Heart right ventricle (tissue), 16 donors: ENCODE results near the gene ADAMTS12. TPM values are rescaled to one million over a fixed set of nuclear protein-coding genes. Genes with fewer than 3 reads are reported as not detected.

Experiments used
- ATAC-seq, 8 donors: fragments of 200-7000 bp; cut with Tn5 transposase; one replicate each; pipeline ENCODE4 v1.9.1; 2020; ENCODE audit warnings: mild to moderate bottlenecking in 8 of 8, moderate library complexity in 8 of 8, moderate number of reproducible peaks in 1 of 8
- DNase-seq, 2 donors: peaks; one replicate each; pipeline ENCODE4 v3.0.0-alpha.2; 2020
- H3K27ac ChIP-seq, 10 donors: fragments of 200-600 bp; sonication (generic) in 2 of 10; one replicate each; pipeline versions ENCODE4 v1.5.0 to v1.8.0; 2020 to 2022; ENCODE audit warnings: mild to moderate bottlenecking in 3 of 10
- H3K27me3 ChIP-seq, 7 donors: fragments of 200-600 bp; one replicate each; pipeline ENCODE4 v1.8.0; 2021 to 2022; ENCODE audit warnings: mild to moderate bottlenecking in 2 of 7
- H3K36me3 ChIP-seq, 9 donors: fragments of 200-600 bp; sonication (generic) in 1 of 9; one replicate each; pipeline versions ENCODE4 v1.5.0 to v1.8.0; 2020 to 2022; ENCODE audit warnings: mild to moderate bottlenecking in 2 of 9
- H3K4me1 ChIP-seq, 9 donors: fragments of 200-600 bp; sonication (generic) in 1 of 9; one replicate each; pipeline versions ENCODE4 v1.5.0 to v1.8.0; 2020 to 2022; ENCODE audit warnings: mild to moderate bottlenecking in 4 of 9
- H3K4me3 ChIP-seq, 10 donors: fragments of 200-600 bp; sonication (generic) in 2 of 10; one replicate each; pipeline versions ENCODE4 v1.5.0 to v1.8.0; 2020 to 2022; ENCODE audit warnings: mild to moderate bottlenecking in 7 of 10, moderate library complexity in 2 of 10
- H3K9me3 ChIP-seq, 11 donors: fragments of 200-600 bp in 10 of 11; sonication (generic) in 2 of 11; one replicate each; pipeline versions ENCODE4 v1.5.0 to v1.8.0; 2013 to 2022; ENCODE audit warnings: mild to moderate bottlenecking in 2 of 11, control low read depth in 1 of 11, moderate library complexity in 1 of 11
- WGBS, 2 donors: extraction: QIAGEN DNeasy Blood & Tissue Kit; methylation state at CpG; one replicate each; pipeline ENCODE4 v1.1.7; 2013; ENCODE audit warnings: inconsistent platforms in 1 of 2; 5-methylcytosine and 5-hydroxymethylcytosine counted together
- intact Hi-C, 10 donors: fragments of 100-400 bp; cut with DNase I; formaldehyde crosslinking; loops; one replicate each; pipeline versions ENCODE4 v1.11.1 to v1.14.2; 2022
- polyA plus RNA-seq, 2 donors: library from polyadenylated mRNA; stranded (reverse); fragments of 200-250 nt; gene quantifications; one replicate each; pipeline ENCODE4 v1.2.3, GENCODE V29; 2013
- total RNA-seq, 10 donors: library from RNA; stranded (reverse); fragmentation: NEBNext Ultra II Directional in 3 of 10; extraction: Animal tissue kit (Norgen Biotek cat#: 25700) in 3 of 10; gene quantifications; one replicate each; pipeline versions ENCODE4 v1.2.1 to v1.2.4, GENCODE V29; 2021 to 2023
- TF ChIP-seq, protein P1 (sequence below), 9 donors: fragments of 200-600 bp; sonication (generic) in 2 of 9; IDR thresholded peaks; one replicate each; pipeline versions ENCODE4 v1.5.0 to v1.8.0; 2021 to 2022; ENCODE audit warnings: antibody characterized with exemption in 9 of 9, mild to moderate bottlenecking in 5 of 9, moderate library complexity in 1 of 9
- donor health status: Arrhythmogenic right ventricular cardiomyopathy.
- donor health status: ischemic (EF 13 %, LVEDD 7.1; RV severe dilation, severe dysfunction).
- donor health status: healthy with polysubstance abuse.
- donor health status: DM: no; HTN: yes; CAD: no.
- donor health status: DM: no; HTN: no; CAD: no.
- donor health status: ischemic (EF 25% LVEDD 6.9; RV normal size, moderate dysfunction).
- donor health status: ischemic (EF 25% LVEDD 5.7; RV mildly dilated, moderate dysfunction).
- donor health status: healthy.
- donor health status: DM: yes; HTN: yes; CAD: no.
- donor health status: Ischemic cardiomyopathy.
- donor health status: ischemic (EF 35%, LVEDD 5.7; RV mildly dilated, moderate dysfunction).
- donor health status: nonischemic (EF 11% LVEDD 7.7; RV severe dilation, severe dysfunction).
- donor health status: DM: yes; HTN: yes; CAD: no.
- donor health status: PGD.
- donor health status: ischemic (EF 29% LVEDD 5.4; RV normal size, mild dysfunction).
- donor health status: nonischemic (EF 23%, LVEDD 6.1; RV moderate dilation, normal function).

Gene ADAMTS12
- total and polyA plus RNA-seq, 12 donors, result 0.37 to 3.7 (median 1.3) TPM

DNA sequence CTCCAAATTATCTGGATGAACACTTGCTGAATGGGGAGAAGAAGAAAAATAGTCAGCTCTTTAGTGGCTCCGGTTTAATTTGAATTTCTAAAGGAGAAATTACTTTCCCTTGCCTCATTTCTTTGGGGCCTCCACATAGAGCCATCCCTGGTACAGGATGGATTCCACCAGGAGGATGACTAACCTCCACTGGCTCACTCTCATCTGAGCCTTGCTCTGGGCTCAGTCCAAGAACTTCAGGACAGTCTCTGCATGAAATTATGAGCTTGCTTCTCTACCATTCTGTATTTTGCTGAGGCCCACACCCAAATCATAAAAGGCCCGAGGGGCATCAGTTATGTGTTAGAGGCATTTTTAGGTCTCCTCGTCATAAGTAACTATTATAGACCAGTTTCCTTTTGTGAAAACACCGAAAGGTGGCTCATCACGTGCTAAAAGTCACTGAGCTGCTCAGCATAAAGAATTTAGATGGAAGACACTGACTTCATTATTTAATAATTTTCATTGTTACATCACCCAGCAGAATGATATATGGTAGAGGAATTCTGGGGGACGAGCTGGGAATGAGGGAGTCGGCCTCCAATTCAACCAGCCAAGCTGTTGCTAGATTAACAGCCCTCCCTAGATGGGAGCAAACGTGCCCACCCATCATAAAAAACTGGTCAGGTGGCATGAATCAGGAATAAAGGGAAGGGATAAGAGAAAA lies 228.9 kb downstream of the ADAMTS12 start:
- Histone ChIP-seq H3K27ac (no peak overlapping the region), H3K4me1 (peaks cover 0 to 8% (median 0%) of the 10 kb centered on the region in 9 donors), H3K9me3 (no peaks in the 10 kb centered on the region), H3K36me3 (peaks cover 0 to 5% (median 0%) of the 10 kb centered on the region in 9 donors), H3K4me3 (no peak overlapping the region), H3K27me3 (no peaks in the 10 kb centered on the region)
- DNase-seq, result no peak
- ATAC-seq, result no peak
- intact Hi-C loops, result no loop called here
- TF ChIP-seq, protein P1, sequence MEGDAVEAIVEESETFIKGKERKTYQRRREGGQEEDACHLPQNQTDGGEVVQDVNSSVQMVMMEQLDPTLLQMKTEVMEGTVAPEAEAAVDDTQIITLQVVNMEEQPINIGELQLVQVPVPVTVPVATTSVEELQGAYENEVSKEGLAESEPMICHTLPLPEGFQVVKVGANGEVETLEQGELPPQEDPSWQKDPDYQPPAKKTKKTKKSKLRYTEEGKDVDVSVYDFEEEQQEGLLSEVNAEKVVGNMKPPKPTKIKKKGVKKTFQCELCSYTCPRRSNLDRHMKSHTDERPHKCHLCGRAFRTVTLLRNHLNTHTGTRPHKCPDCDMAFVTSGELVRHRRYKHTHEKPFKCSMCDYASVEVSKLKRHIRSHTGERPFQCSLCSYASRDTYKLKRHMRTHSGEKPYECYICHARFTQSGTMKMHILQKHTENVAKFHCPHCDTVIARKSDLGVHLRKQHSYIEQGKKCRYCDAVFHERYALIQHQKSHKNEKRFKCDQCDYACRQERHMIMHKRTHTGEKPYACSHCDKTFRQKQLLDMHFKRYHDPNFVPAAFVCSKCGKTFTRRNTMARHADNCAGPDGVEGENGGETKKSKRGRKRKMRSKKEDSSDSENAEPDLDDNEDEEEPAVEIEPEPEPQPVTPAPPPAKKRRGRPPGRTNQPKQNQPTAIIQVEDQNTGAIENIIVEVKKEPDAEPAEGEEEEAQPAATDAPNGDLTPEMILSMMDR (IDR thresholded peaks at IDR 0.05), result no peak
- 85 to 90% methylated on average over 8 of the region's 8 CpGs for WGBS, 2 donors

GRCh38 chr5:33659526-33660169 lies 232.1 kb downstream of the ADAMTS12 start:
- ATAC-seq (peak in 3 of 8 donors; percentile 35 to 56 (median 48)), DNase-seq (no peak)
- H3K9me3 ChIP-seq, result no peaks in the 10 kb centered on the region
- WGBS, 2 donors, result 40 to 47% methylated on average over 2 of the region's 2 CpGs
- intact Hi-C loops, result no loop called here
- H3K36me3 ChIP-seq, result peaks cover 0 to 5% (median 0%) of the 10 kb centered on the region in 9 donors
- H3K27me3 ChIP-seq, result no peaks in the 10 kb centered on the region
- no peak overlapping the region for H3K27ac ChIP-seq
- peaks cover 0 to 8% (median 0%) of the 10 kb centered on the region in 9 donors for H3K4me1 ChIP-seq
- H3K4me3 ChIP-seq, result no peak overlapping the region
- TF ChIP-seq, protein P1 (IDR thresholded peaks at IDR 0.05), result no peak

DNA sequence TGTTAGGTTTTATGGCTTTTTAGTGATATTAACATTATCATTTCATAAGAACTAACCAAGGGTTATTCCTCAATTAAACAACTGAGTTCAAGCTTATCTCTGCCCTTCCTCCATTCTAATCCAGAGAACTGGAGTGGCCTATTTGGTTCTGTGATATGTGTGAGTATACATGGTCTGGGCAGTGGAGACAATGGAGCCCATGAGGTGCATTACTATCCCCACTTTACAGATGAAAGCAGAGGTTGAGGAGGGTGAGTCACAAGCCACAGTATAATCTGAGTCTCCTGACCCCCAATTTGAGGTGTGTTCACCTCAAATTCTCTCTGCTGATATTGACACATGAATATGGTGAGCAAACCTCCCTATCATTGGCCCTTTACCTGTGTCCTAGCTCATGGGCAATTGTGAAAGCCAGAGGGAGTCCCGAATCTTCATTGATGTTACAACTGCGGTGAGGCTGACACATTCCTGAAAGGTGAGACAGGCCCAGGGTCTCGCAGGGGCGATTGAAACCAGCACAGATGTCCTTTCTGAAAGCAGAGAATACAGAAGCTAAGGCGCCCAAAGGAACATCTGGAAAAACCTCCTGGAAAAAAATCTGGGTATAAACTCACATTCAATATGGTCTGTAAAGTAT lies 233.9 kb downstream of the ADAMTS12 start:
- H3K36me3 ChIP-seq, result peaks cover 0 to 5% (median 0%) of the 10 kb centered on the region in 9 donors
- peaks cover 0 to 8% (median 0%) of the 10 kb centered on the region in 9 donors for H3K4me1 ChIP-seq
- TF ChIP-seq, protein P1 (IDR thresholded peaks at IDR 0.05), result no peak
- no peaks in the 10 kb centered on the region for H3K9me3 ChIP-seq
- 87 to 89% methylated on average over 5 of the region's 5 CpGs for WGBS, 2 donors
- no peak for DNase-seq
- H3K4me3 ChIP-seq, result no peak overlapping the region
- intact Hi-C loops, result no loop called here
- no peak overlapping the region for H3K27ac ChIP-seq
- ATAC-seq, result no peak
- H3K27me3 ChIP-seq, result no peaks in the 10 kb centered on the region

- Histone ChIP-seq H3K36me3 (peaks cover 0 to 5% (median 0%) of the 10 kb centered on the region in 9 donors), H3K27ac (no peak overlapping the region), H3K4me3 (no peak overlapping the region), H3K9me3 (no peaks in the 10 kb centered on the region), H3K27me3 (no peaks in the 10 kb centered on the region), H3K4me1 (peaks cover 0 to 8% (median 0%) of the 10 kb centered on the region in 9 donors)
- ATAC-seq (peak in 2 of 8 donors; percentile 31 to 44), DNase-seq (no peak)
- TF ChIP-seq, protein P1 (IDR thresholded peaks at IDR 0.05), result no peak
- intact Hi-C loops, result no loop called here
These were observed 234.6 kb downstream of the ADAMTS12 start for GRCh38 chr5:33657176-33657575.
